EL (cell line): ENCODE data around the gene ZFAND3.
A peak's percentile ranks its signal among the peaks of the same experiment; 100 is the strongest.

ENCODE experiments used
- DNase-seq: peaks from one replicate; pipeline ENCODE4 v3.0.0-alpha.2; 2016

ZFAND3 gene

GRCh38 chr6:37830225-37830624 lies 10.7 kb downstream of the ZFAND3 start:
- DNase-seq, result no peak

GRCh38 chr6:37831457-37831856 lies 11.9 kb downstream of the ZFAND3 start:
- DNase-seq, result no peak

GRCh38 chr6:37835923-37836322 lies 16.4 kb downstream of the ZFAND3 start:
- DNase-seq, result no peak

GRCh38 chr6:37838219-37838921 lies 18.8 kb downstream of the ZFAND3 start:
- no peak for DNase-seq

- no peak for DNase-seq
These were observed 20.8 kb downstream of the ZFAND3 start for GRCh38 chr6:37840143-37840939.

GRCh38 chr6:37840940-37841300 lies 21.4 kb downstream of the ZFAND3 start:
- DNase-seq, result no peak

- DNase-seq, result no peak
These were observed 25.7 kb downstream of the ZFAND3 start for GRCh38 chr6:37845026-37845911.

GRCh38 chr6:37845930-37846329 lies 26.4 kb downstream of the ZFAND3 start:
- no peak for DNase-seq

- no peak for DNase-seq
These were observed 28.2 kb downstream of the ZFAND3 start for GRCh38 chr6:37847704-37848103.

GRCh38 chr6:37848371-37848770 lies 28.8 kb downstream of the ZFAND3 start:
- DNase-seq, result no peak

GRCh38 chr6:37850260-37850659 lies 30.7 kb downstream of the ZFAND3 start:
- no peak for DNase-seq

- DNase-seq, result no peak
These were observed 31.3 kb downstream of the ZFAND3 start for GRCh38 chr6:37850728-37851285.

GRCh38 chr6:37851997-37852524 lies 32.5 kb downstream of the ZFAND3 start:
- no peak for DNase-seq

GRCh38 chr6:37856285-37856684 lies 36.8 kb downstream of the ZFAND3 start:
- no peak for DNase-seq

GRCh38 chr6:37858363-37858762 lies 38.8 kb downstream of the ZFAND3 start:
- DNase-seq, result no peak

- DNase-seq, result peak; percentile 65
These were observed 40.8 kb downstream of the ZFAND3 start for GRCh38 chr6:37860226-37860839.

- DNase-seq, result no peak
These were observed 41.9 kb downstream of the ZFAND3 start for GRCh38 chr6:37861452-37861851.

- DNase-seq, result peak; percentile 30
These were observed 42.9 kb downstream of the ZFAND3 start for GRCh38 chr6:37862430-37862829.

GRCh38 chr6:37862992-37863391 lies 43.5 kb downstream of the ZFAND3 start:
- DNase-seq, result peak; percentile 77

GRCh38 chr6:37864250-37864649 lies 44.7 kb downstream of the ZFAND3 start:
- DNase-seq, result no peak

GRCh38 chr6:37865504-37865903 lies 46.0 kb downstream of the ZFAND3 start:
- DNase-seq, result no peak
